ENCODE results near the gene IRX3.

DNA sequence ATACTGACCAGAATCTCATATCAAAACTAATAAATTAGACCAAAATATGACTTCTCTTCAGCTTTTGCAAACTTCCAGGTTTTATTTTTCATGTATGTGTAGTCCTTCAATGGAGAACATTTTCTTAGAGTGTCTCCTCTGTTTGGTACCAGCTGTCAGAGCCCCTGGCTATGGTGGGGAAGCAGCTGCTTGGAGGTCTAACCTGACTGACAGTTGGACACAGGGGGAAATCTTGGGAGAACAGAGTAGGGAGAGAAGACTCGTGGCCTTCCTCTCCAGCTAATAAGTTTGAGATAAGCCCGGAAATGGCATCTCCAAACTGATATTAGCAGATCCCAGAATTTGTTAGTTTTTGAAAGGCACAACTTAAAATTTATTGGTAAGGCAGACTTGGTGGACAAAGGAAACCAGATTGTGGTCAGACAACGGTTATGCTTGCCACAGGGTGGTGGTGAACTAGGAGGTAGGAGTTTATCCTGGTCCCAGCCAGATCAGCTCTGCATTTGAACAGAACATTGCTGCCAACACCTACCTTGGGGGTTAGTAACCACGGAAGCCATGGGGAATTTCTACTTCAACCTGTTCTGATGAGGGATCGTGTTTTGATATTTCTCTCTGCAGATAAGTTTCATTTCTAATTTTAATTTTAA lies 39.2 kb upstream of the IRX3 start:
- TF ChIP-seq POLR2A (IDR thresholded peaks at IDR 0.05; ENCODE audit: low read depth, low read length) (no peak), TAF1 (IDR thresholded peaks at IDR 0.05; ENCODE audit: borderline replicate concordance, low read depth, low read length) (no peak)
